ENCODE results near the gene EEFSEC.

Gene EEFSEC

GRCh38 chr3:128175768-128176167 lies 22.5 kb downstream of the EEFSEC start:
- no peak overlapping the region for H3K27ac ChIP-seq (ENCODE audit: low read depth, low read length)
- no peak overlapping the region for H3K9ac ChIP-seq (ENCODE audit: low read length)
- H3K36me3 ChIP-seq (ENCODE audit: insufficient read depth, low read length), result no peaks in the 10 kb centered on the region
- H3K9me3 ChIP-seq (ENCODE audit: low read length), result no peaks in the 10 kb centered on the region
- peaks cover 6% of the 10 kb centered on the region for H3K4me1 ChIP-seq (ENCODE audit: insufficient read depth, low read length)
- H3K27me3 ChIP-seq (ENCODE audit: control insufficient read depth in 1 of 2, insufficient read depth in 2 of 2, low read length in 2 of 2), result no peaks in the 10 kb centered on the region
- H3K4me3 ChIP-seq (ENCODE audit: low read depth in 1 of 2, low read length in 2 of 2), result no peak overlapping the region

- H3K9ac ChIP-seq (ENCODE audit: low read length), result no peak overlapping the region
These were observed 23.1 kb downstream of the EEFSEC start for GRCh38 chr3:128176276-128176833.

GRCh38 chr3:128177865-128178264 lies 24.6 kb downstream of the EEFSEC start:
- Histone ChIP-seq H3K4me3 (ENCODE audit: low read depth in 1 of 2, low read length in 2 of 2) (no peak overlapping the region), H3K36me3 (ENCODE audit: insufficient read depth, low read length) (no peaks in the 10 kb centered on the region), H3K27ac (ENCODE audit: low read depth, low read length) (no peak overlapping the region), H3K4me1 (ENCODE audit: insufficient read depth, low read length) (peaks cover 6% of the 10 kb centered on the region), H3K9ac (ENCODE audit: low read length) (no peak overlapping the region), H3K9me3 (ENCODE audit: low read length) (no peaks in the 10 kb centered on the region), H3K27me3 (ENCODE audit: control insufficient read depth in 1 of 2, insufficient read depth in 2 of 2, low read length in 2 of 2) (no peaks in the 10 kb centered on the region)

More at GRCh38 chr3:128176276-128176833, 23.1 kb downstream of the EEFSEC start:
- Histone ChIP-seq H3K36me3 (ENCODE audit: insufficient read depth, low read length) (no peaks in the 10 kb centered on the region), H3K27ac (ENCODE audit: low read depth, low read length) (no peak overlapping the region), H3K4me3 (ENCODE audit: low read depth in 1 of 2, low read length in 2 of 2) (no peak overlapping the region), H3K27me3 (ENCODE audit: control insufficient read depth in 1 of 2, insufficient read depth in 2 of 2, low read length in 2 of 2) (no peaks in the 10 kb centered on the region), H3K9me3 (ENCODE audit: low read length) (no peaks in the 10 kb centered on the region), H3K4me1 (ENCODE audit: insufficient read depth, low read length) (peaks cover 6% of the 10 kb centered on the region)

- peak overlapping the region in 1 of 2 donors; percentile 20 for H3K4me3 ChIP-seq (ENCODE audit: low read depth in 1 of 2, low read length in 2 of 2)
- no peak overlapping the region for H3K27ac ChIP-seq (ENCODE audit: low read depth, low read length)
- H3K4me1 ChIP-seq (ENCODE audit: insufficient read depth, low read length), result peaks cover 6% of the 10 kb centered on the region
These were observed 25.7 kb downstream of the EEFSEC start for GRCh38 chr3:128178782-128179483.

GRCh38 chr3:128179484-128179819 lies 26.2 kb downstream of the EEFSEC start:
- peak overlapping the region in 1 of 2 donors; percentile 20 for H3K4me3 ChIP-seq (ENCODE audit: low read depth in 1 of 2, low read length in 2 of 2)
- H3K27me3 ChIP-seq (ENCODE audit: control insufficient read depth in 1 of 2, insufficient read depth in 2 of 2, low read length in 2 of 2), result no peaks in the 10 kb centered on the region
- H3K9me3 ChIP-seq (ENCODE audit: low read length), result no peaks in the 10 kb centered on the region
- peaks cover 2% of the 10 kb centered on the region for H3K4me1 ChIP-seq (ENCODE audit: insufficient read depth, low read length)
- no peak overlapping the region for H3K9ac ChIP-seq (ENCODE audit: low read length)
- H3K36me3 ChIP-seq (ENCODE audit: insufficient read depth, low read length), result no peaks in the 10 kb centered on the region
- H3K27ac ChIP-seq (ENCODE audit: low read depth, low read length), result no peak overlapping the region

More at GRCh38 chr3:128178782-128179483, 25.7 kb downstream of the EEFSEC start:
- Histone ChIP-seq H3K9ac (ENCODE audit: low read length) (no peak overlapping the region), H3K27me3 (ENCODE audit: control insufficient read depth in 1 of 2, insufficient read depth in 2 of 2, low read length in 2 of 2) (no peaks in the 10 kb centered on the region), H3K9me3 (ENCODE audit: low read length) (no peaks in the 10 kb centered on the region), H3K36me3 (ENCODE audit: insufficient read depth, low read length) (no peaks in the 10 kb centered on the region)

GRCh38 chr3:128180436-128180835 lies 27.2 kb downstream of the EEFSEC start:
- no peaks in the 10 kb centered on the region for H3K36me3 ChIP-seq (ENCODE audit: insufficient read depth, low read length)
- H3K27me3 ChIP-seq (ENCODE audit: control insufficient read depth in 1 of 2, insufficient read depth in 2 of 2, low read length in 2 of 2), result no peaks in the 10 kb centered on the region
- no peak overlapping the region for H3K27ac ChIP-seq (ENCODE audit: low read depth, low read length)
- H3K9me3 ChIP-seq (ENCODE audit: low read length), result no peaks in the 10 kb centered on the region
- H3K9ac ChIP-seq (ENCODE audit: low read length), result no peak overlapping the region
- H3K4me3 ChIP-seq (ENCODE audit: low read depth in 1 of 2, low read length in 2 of 2), result no peak overlapping the region
- no peaks in the 10 kb centered on the region for H3K4me1 ChIP-seq (ENCODE audit: insufficient read depth, low read length)

- Histone ChIP-seq H3K9me3 (ENCODE audit: low read length) (no peaks in the 10 kb centered on the region), H3K4me1 (ENCODE audit: insufficient read depth, low read length) (no peaks in the 10 kb centered on the region), H3K27me3 (ENCODE audit: control insufficient read depth in 1 of 2, insufficient read depth in 2 of 2, low read length in 2 of 2) (no peaks in the 10 kb centered on the region), H3K27ac (ENCODE audit: low read depth, low read length) (no peak overlapping the region), H3K9ac (ENCODE audit: low read length) (no peak overlapping the region), H3K36me3 (ENCODE audit: insufficient read depth, low read length) (no peaks in the 10 kb centered on the region), H3K4me3 (ENCODE audit: low read depth in 1 of 2, low read length in 2 of 2) (no peak overlapping the region)
These were observed 27.6 kb downstream of the EEFSEC start for GRCh38 chr3:128180913-128181312.

- Histone ChIP-seq H3K27ac (ENCODE audit: low read depth, low read length) (no peak overlapping the region), H3K36me3 (ENCODE audit: insufficient read depth, low read length) (no peaks in the 10 kb centered on the region)
These were observed 29.4 kb downstream of the EEFSEC start for GRCh38 chr3:128182656-128183055.

GRCh38 chr3:128185630-128186447 lies 32.6 kb downstream of the EEFSEC start:
- Histone ChIP-seq H3K9ac (ENCODE audit: low read length) (no peak overlapping the region), H3K9me3 (ENCODE audit: low read length) (no peaks in the 10 kb centered on the region), H3K4me3 (ENCODE audit: low read depth in 1 of 2, low read length in 2 of 2) (no peak overlapping the region), H3K4me1 (ENCODE audit: insufficient read depth, low read length) (no peaks in the 10 kb centered on the region), H3K27ac (ENCODE audit: low read depth, low read length) (no peak overlapping the region), H3K27me3 (ENCODE audit: control insufficient read depth in 1 of 2, insufficient read depth in 2 of 2, low read length in 2 of 2) (no peaks in the 10 kb centered on the region), H3K36me3 (ENCODE audit: insufficient read depth, low read length) (no peaks in the 10 kb centered on the region)

More at GRCh38 chr3:128182656-128183055, 29.4 kb downstream of the EEFSEC start:
- Histone ChIP-seq H3K9ac (ENCODE audit: low read length) (no peak overlapping the region), H3K27me3 (ENCODE audit: control insufficient read depth in 1 of 2, insufficient read depth in 2 of 2, low read length in 2 of 2) (no peaks in the 10 kb centered on the region), H3K9me3 (ENCODE audit: low read length) (no peaks in the 10 kb centered on the region), H3K4me3 (ENCODE audit: low read depth in 1 of 2, low read length in 2 of 2) (no peak overlapping the region), H3K4me1 (ENCODE audit: insufficient read depth, low read length) (no peaks in the 10 kb centered on the region)

GRCh38 chr3:128187495-128187894 lies 34.2 kb downstream of the EEFSEC start:
- no peak overlapping the region for H3K27ac ChIP-seq (ENCODE audit: low read depth, low read length)

GRCh38 chr3:128188326-128188725 lies 35.0 kb downstream of the EEFSEC start:
- no peak overlapping the region for H3K27ac ChIP-seq (ENCODE audit: low read depth, low read length)
- no peaks in the 10 kb centered on the region for H3K9me3 ChIP-seq (ENCODE audit: low read length)
- peaks cover 19% of the 10 kb centered on the region for H3K4me1 ChIP-seq (ENCODE audit: insufficient read depth, low read length)
- H3K9ac ChIP-seq (ENCODE audit: low read length), result no peak overlapping the region
- H3K27me3 ChIP-seq (ENCODE audit: control insufficient read depth in 1 of 2, insufficient read depth in 2 of 2, low read length in 2 of 2), result no peaks in the 10 kb centered on the region
- H3K4me3 ChIP-seq (ENCODE audit: low read depth in 1 of 2, low read length in 2 of 2), result no peak overlapping the region
- H3K36me3 ChIP-seq (ENCODE audit: insufficient read depth, low read length), result no peaks in the 10 kb centered on the region

More at GRCh38 chr3:128187495-128187894, 34.2 kb downstream of the EEFSEC start:
- Histone ChIP-seq H3K27me3 (ENCODE audit: control insufficient read depth in 1 of 2, insufficient read depth in 2 of 2, low read length in 2 of 2) (no peaks in the 10 kb centered on the region), H3K9ac (ENCODE audit: low read length) (no peak overlapping the region), H3K9me3 (ENCODE audit: low read length) (no peaks in the 10 kb centered on the region), H3K4me3 (ENCODE audit: low read depth in 1 of 2, low read length in 2 of 2) (no peak overlapping the region), H3K36me3 (ENCODE audit: insufficient read depth, low read length) (no peaks in the 10 kb centered on the region), H3K4me1 (ENCODE audit: insufficient read depth, low read length) (peaks cover 10% of the 10 kb centered on the region)

Measured in muscle layer of colon (tissue), 2 donors.